Embryonic facial prominence (tissue), 1 donor: ENCODE results near the gene ZDHHC8.

Experiments used
- DNase-seq: peaks from one replicate; pipeline ENCODE4 v3.0.0-alpha.2; 2016; ENCODE audit errors: extremely low spot score

Gene ZDHHC8

GRCh38 chr22:20194681-20195593 lies 63.3 kb downstream of the ZDHHC8 start:
- DNase-seq: no peak

- DNase-seq: no peak
These were observed 64.7 kb downstream of the ZDHHC8 start for GRCh38 chr22:20196094-20196842.
